ENCODE measurements around the gene CD300LF. TPM values are rescaled to one million over a fixed set of nuclear protein-coding genes. Genes with fewer than 3 reads are reported as not detected.
A peak's percentile ranks its signal among the peaks of the same experiment; 100 is the strongest.

The CD300LF gene
- total RNA-seq, 1 donor: 25.3 TPM

DNA sequence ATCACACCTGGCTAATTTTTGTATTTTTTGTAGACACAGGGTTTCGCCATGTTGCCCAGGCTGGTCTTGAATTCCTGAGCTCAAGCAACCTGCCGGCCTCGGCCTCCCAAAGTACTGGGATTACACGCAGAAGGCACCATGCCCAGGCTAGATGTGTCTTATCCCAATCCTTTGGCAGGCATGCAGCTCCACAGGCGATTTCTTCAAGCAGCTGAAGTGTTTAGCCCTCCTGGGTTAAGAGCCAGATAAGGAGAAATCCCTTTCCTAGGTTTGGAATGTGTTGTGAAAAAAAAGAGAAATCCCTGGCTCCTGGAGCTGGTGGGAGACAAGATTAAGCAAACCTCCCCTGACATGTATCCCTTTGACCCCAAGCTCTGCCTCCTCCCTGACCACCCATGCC lies 33.7 kb upstream of the CD300LF start:
- DNase-seq (ENCODE audit: low read depth in 2 of 3, low spot score in 2 of 3): no peak

DNA sequence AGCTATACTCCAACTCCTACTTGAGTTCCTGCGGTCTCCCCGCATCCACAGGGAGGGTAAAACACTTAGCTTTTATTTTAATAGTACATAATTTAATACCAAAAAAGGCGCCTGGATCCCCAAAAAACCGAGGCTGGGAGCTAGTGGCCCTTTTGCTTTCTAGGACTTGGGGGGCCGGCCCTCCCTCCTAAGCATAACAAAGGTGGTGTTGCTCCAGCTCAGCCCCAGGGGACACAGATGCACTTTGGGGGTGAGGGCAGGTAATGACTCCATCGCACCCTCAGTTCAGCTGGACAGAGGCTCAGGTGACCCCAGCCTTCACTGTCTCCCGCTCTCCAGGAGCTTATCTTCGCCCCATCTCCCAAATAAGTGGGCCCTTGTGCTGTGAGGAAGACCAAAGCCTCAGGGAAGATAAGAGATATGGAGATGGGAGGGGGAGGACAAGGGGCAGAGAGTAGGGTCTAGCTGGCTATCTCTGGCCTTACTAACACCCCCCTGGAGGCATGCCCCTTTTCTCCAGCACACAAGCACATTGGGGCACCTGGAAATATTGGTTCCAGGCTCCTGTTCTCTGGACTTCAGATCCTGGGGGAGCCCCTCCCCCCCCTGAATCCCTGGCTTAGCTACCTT lies 32.9 kb upstream of the CD300LF start:
- DNase-seq (ENCODE audit: low read depth in 2 of 3, low spot score in 2 of 3): no peak

DNA sequence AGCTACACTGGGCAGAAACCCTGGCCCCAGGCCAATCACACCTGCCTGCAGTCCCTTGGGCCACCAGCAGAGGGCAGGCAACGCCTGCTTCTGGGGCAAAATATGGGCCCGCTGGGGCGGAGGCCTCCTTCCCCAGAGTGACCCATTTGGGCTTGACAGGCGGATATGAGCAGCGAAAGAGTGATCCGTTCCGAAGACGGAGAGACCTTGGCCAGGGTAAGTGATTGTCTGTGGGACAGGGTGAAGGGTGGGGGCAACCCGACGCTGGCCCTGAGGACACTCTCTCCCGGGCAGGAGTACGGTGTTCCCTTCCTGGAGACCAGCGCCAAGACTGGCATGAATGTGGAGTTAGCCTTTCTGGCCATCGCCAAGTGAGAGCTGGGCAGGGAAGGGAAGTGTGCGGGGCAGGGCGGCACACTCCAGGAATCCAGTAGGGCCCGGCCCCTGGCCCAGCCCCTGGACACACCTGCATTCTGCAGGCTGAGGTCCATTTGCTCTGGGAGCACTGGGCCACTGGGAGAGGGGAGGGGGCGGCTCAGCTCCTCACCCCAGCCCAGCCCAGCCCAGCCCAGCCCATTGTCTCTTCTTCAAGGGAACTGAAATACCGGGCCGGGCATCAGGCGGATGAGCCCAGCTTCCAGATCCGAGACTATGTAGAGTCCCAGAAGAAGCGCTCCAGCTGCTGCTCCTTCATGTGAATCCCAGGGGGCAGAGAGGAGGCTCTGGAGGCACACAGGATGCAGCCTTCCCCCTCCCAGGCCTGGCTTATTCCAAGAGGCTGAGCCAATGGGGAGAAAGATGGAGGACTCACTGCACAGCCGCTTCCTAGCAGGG lies 32.2 kb upstream of the CD300LF start:
- peak; percentile 66 to 73 (median 68) for DNase-seq (ENCODE audit: low read depth in 2 of 3, low spot score in 2 of 3)

DNA sequence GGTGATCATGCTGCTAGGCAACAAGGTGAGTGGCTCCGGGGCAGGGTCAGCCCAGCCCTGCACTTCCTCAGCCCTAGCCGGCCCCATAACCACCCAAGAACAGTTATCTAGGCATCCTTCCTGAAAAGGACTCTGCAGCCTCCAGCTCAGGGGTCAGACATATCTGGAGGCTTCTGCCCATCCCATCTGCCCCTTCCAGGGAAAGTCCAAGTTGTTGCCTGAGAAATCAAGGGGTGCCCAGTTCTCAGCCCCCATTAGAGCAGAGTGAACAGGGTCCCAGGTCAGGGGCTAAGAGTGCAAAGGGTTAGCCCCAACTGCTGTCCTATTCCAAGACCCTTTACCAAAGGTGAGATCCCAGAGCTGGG lies 31.6 kb upstream of the CD300LF start:
- no peak for DNase-seq (ENCODE audit: low read depth in 2 of 3, low spot score in 2 of 3)

DNA sequence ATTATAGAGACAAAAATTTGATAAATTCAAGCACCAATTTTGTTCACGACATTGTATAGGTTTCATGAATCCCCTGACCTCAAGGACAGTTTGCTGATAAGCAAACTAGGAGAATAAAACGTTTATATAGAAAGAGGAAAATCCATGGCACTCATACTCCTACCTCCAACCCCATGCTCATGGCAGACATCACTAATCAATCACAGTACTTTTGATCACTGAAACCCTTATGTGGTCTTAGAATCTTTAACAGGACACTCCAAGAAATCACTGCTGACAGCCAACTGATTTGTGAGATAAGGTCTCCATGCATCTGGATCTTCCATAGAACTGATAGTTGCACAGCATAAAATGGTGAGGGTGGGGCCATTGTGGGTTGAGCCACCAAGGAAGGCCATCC lies 31.0 kb upstream of the CD300LF start:
- DNase-seq (ENCODE audit: low read depth in 2 of 3, low spot score in 2 of 3): no peak

DNA sequence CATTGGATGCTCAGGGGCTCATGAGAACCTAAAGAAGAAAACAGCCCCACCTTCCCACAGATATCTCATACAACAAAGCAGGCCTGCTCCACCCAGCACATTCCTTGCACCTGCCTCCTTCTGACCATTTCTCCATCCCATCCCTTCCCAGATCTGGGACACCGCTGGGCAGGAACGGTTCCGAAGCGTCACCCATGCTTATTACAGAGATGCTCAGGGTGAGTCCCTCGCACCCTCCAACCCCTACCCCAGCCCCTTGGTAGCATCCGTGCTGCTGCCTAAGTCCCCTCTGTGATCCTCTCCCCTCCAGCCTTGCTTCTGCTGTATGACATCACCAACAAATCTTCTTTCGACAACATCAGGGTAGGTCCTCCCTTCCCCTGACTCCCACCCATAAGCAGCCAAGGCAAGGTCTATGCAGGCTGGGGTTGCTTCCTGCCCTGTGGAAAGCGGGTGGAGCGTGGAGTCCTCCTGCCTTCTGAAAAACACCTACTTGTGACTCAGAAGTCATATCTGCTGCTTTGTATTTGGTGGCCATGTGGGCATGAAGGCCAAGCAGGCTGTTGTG lies 30.3 kb upstream of the CD300LF start:
- no peak for DNase-seq (ENCODE audit: low read depth in 2 of 3, low spot score in 2 of 3)

DNA sequence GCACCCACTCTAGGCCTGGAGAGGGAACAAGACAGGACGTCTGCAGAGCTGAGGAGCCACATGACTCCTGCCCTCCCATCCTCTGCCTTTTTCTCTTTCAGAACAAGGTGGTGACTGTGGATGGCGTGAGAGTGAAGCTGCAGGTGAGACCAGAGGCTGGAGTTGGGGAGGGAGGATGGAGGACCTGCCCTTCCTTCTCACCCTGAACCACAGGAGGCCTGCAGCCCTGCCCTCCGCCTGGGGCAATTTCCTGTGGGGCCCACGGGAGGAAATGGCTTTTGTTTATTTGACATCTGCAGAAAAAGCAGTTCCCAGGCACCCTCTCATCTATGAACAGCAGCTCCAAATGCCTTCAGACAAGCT lies 29.4 kb upstream of the CD300LF start:
- DNase-seq (ENCODE audit: low read depth in 2 of 3, low spot score in 2 of 3): peak in 2 of 3 donors; percentile 71 to 80

DNA sequence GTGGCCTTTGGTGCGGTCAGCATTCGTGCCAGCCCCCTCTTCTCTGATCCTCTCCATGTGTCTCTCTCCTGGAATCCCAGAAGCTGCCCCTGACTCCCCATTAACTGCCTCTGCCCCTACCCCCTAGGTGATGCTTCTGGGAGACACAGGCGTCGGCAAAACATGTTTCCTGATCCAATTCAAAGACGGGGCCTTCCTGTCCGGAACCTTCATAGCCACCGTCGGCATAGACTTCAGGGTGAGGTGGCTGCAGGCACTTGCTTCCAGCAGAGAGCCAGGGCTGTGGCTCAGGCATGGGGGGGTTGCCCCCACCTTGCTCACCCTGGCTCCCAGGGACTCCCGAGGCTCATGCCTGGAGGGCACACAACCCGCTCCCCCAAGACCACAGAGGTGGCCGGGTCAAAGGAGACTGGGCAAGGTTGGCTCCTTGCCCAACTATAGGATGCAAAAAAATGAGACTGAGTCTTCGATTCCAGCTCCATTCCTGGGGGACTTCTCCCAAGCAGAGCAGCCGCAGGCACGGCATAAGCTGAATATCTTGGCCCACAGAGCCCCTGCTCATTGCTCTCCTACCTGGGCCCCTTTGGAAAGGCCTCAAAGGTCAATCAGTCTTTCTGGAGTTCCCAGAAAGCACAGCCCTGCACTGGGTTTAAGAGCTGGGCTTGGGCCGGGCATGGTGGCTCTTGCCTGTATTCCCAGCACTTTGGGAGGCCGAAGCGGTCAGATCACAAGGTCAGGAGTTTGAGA lies 28.1 kb upstream of the CD300LF start:
- no peak for DNase-seq (ENCODE audit: low read depth in 2 of 3, low spot score in 2 of 3)

DNA sequence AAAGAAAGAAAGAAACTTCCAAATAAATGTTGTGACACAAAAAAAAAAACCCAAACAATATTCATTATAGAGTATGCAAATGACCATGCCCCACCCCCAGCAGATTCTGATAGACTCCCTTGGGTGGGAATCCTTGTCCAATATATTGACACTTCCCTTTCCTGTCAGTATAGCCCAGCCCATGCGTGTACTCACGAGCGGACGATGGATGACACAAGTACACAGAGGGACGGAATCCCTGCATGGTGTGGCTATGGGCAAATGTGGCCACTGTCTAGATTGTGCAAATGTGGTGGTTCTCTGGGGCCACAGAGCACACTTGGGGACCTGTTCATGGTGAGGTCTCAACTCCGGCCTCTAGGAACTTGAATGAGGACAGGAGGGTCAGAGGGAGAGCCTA lies 27.4 kb upstream of the CD300LF start:
- DNase-seq (ENCODE audit: low read depth in 2 of 3, low spot score in 2 of 3): no peak

DNA sequence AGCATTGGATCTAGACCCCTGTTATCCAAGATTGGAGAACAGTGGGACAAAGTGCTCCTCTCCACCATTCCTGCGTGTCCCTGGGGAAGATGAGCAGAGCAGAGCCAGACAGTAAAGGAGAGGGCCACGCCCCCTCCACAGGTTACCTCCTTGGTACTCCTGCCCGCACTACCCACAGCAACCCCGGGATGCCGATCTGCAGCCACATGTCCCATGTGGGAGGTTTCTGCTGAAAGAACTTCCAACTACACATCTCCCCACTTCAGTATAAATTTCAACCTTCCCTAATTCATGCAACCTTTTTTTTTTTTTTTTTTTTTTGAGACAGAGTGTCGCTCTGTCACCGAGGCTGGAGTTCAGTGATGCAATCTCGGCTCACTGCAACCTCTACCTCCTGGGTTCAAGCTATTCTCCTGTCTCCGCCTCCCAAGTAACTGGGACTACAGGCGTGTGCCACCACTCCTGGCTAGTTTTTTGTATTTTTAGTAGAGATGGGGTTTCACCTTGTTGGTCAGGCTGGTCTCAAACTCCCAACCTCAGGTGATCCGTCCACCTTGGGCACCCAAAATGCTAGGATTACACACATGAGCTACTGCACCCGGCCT lies 26.6 kb upstream of the CD300LF start:
- no peak for DNase-seq (ENCODE audit: low read depth in 2 of 3, low spot score in 2 of 3)

DNA sequence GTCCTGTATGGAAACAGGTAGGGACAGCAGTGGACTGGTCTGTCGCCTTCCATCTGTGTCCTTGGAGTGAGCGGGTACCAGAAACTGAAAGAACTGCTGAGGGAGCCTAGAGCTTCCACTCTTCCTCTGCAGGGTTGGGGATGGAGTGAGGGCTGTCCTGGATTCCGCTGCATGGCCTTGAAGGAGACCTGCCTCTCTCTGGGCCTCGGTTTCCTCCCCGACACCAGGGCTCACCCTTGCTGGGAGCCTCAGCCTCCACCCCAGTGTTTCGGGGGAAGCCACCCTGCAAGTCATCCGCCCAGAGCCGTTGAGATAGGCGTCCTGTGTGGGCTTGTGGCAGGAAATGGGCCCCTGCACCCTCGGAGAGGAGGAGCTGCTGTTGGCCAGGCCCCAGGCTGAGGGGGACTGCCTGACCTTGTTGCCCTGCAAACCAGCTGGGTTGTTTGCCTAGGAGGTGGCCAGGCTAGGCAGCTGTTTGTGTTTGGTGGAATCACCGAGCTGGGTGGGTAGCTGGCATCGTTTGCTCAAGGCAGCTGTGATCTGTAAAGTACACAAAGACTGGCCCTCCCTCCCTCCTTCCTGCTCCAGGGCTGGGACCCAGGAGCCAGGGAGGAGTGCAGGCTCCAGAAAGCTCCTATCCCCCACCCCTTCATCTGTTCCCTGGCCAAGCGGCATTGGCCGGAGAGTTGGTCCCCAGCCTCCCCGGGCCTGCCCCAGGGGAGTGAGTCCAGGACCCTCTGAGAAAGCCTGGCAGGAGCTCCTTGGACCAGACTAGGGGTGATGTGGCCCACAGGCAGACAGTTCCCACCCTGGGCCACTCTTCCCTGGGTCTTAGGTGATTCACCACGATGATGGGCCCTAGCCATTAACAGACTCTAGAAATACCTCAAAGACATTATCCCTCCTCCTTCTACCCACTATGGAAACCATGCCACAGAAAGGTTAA lies 25.6 kb upstream of the CD300LF start:
- peak in 2 of 3 donors; percentile 83 to 95 for DNase-seq (ENCODE audit: low read depth in 2 of 3, low spot score in 2 of 3)

DNA sequence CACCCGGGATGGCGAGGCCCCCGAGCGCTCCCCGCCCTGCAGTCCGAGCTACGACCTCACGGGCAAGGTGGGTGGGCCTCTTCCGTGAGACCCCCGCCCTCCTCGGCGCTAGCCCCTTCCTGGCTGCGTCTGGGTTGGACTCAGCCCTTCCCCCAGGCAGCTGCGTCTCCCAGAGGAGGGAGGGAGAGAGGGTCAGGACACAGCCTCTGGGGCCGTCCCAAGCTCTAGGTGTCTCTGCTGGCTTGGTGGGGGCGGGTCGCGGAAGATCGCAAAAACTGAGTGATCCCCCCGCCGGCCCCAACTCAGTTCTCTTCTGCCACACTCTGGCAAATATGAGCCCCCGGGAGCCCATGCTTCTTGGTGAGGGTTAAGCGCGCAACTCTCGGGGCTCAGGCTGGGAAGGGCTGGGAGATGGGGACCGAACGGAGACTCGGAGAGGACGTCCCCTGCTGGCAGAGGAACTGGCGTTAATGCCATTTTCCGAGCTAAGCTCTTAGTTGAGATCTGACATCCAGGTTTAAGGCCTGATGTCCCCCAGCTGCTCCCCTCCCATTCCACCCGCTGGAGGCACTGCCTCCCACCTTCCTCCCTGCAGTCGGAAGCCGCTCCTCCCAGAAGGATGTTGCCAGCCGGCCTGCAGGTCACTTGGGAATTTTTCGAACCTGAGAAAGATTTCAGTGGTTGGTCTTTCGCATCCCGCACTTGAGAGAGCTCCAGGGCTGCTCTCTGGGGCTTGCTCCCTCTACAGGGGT lies 24.8 kb upstream of the CD300LF start:
- peak in 2 of 3 donors; percentile 77 to 84 for DNase-seq (ENCODE audit: low read depth in 2 of 3, low spot score in 2 of 3)

DNA sequence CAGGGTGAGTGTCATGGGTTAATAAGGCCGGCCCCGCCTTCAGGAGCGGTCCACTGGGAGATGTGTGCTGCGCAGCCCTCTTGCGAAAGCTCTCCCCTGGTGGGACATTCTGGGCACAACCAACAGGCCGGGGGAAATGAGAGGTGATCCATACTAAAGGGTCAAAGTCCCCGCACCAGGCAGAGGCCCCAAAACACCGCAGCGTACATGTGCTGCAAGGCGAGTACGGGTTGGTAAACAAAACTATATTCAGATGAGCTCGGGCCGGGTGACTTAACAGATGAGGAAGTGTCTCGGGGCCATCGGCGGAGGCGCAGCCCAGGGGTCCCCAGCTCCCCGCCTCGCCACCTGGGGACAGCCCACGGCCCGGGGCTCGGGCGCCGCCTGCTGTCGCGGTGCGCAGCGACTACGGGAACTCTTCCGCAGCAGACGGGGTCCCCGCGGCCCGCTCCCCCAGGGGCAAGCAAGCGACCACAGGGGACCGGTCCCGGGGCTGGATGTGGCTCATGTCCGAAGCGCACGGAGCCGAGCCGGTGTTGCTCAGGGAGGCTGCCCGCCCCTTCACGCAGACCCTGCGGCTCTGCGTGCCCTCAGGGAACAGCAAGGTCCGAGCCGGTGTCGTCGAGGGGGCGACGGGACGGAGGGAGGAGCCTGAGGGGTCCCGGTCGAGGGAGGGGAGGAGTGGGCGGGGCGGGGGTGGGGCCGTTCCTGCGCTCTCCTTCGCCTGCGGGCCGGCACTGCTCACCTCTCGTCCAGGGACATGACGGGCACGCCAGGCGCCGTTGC lies 24.0 kb upstream of the CD300LF start, which contains the start of gene RAB37:
TSS of gene RAB37 (plus strand) at position 744 of the 786 bp plus-strand sequence. CDS start at position 761, 17 bp downstream.
- DNase-seq (ENCODE audit: low read depth in 2 of 3, low spot score in 2 of 3): peak in 2 of 3 donors; percentile 91 to 94

DNA sequence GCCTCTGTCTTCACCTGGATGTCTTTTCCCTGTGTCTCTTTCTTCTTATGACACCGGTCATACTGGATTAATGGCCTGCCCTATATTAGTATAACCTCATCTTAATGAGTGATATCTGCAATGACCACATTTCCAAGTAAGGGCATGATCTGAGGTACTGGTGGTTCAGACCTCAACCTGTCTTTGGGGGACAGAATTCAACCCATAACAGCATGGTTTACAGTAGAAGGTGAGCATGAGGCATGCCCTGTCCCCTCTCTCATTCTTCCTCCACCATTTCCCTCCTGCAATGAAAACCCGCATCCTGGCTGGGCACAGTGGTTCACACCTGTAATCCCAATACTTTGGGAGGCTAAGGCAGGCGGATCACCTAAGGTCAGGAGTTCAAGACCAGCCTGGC lies 21.5 kb upstream of the CD300LF start:
- no peak for DNase-seq (ENCODE audit: low read depth in 2 of 3, low spot score in 2 of 3)

DNA sequence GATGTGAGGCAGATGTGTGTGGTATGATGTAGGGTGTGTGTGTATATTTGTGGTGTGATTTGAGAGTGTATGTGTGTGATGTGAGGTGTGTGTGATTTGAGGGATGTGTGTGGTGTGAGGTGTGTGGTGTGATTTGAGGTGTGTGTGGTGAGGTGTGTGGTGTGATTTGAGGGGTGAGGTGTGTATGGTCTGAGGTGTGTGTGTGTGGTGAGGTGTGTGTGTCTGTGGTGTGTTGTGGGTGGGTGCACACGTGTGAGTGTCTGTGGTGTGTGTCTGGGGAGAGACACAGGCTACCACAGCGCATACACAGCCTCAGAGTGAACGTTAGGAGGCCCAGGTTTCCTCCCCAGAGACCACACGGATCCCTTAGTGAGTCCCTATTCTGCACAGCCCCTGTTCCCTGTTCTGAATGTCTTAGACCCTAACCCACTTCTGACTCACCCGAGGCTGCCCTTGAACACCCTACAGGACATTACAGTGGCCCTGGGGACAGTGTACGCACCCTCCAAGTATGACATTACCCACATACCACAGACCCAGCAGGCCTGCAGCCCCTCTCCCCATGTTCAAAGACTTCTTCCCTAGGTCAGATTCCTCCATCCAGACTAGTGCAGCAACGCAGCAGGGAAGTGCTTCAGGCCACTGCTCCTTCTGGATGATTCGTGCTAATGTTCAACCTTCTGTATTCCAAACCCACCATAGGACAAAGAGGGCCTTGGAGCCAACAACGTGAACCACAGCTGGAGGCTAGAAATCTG lies 20.8 kb upstream of the CD300LF start:
- no peak for DNase-seq (ENCODE audit: low read depth in 2 of 3, low spot score in 2 of 3)

DNA sequence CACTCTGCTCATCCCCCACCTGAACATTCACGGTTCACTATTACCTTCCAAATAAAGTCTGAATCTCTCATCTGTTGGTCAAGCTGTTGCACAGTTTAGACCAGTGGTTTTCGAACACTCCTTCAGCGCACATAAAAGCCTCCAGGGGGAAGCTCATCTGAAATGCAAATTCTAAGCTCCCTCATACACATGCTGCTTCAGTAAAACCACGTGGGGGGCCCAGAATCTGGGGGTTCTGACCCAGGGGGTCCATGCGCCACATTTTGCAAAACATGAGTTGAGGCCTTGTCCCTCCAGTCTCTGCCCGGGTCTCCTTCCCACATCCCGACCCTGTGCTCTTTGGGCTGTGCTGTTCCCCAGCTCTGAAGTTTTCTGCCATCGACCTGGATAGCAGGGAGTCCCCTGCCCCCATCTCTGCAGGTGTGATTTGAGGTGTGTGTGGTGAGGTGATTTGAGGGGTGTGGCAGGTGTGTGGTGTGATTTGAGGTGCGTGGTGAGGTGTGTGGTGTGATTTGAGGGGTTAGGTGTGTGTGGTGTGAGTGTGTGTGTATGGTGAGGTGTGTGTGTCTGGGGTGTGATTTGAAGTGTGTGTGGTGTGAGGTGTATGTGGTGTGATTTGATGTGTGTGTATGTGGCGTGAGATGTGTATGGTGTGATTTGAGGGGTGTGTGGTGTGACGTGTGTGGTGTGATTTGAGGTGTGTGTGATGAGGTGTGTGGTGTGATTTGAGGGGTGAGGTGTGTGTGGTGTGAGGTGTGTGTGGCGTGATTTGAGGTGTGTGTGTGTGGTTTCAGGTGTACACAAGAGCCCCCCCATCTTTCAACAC lies 19.5 kb upstream of the CD300LF start:
- no peak for DNase-seq (ENCODE audit: low read depth in 2 of 3, low spot score in 2 of 3)

DNA sequence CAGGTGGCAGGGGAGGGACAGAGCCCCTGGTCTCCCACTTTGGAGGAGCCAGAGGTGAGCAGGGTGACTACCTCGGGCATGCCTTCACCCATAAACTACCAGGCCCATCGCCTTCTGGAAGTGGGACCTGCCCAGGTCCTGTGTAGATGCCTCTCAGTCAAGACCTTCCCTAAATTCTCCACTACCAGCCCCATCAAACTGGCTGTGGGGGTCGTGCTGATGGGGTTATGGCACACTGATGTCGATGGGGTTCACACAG lies 18.6 kb upstream of the CD300LF start:
- no peak for DNase-seq (ENCODE audit: low read depth in 2 of 3, low spot score in 2 of 3)
